SHP77 treated with DMSO at 0.1 percent for 48 hours (cell line): ENCODE measurements around the gene LHX2.
"Not testable (repeated sequence)": the region's sequence is repeated elsewhere in the genome, so short reads cannot be mapped to it uniquely, and the experiment has no call there.

ENCODE experiments used
- DNase-seq: peaks from one replicate; lab custom pipeline; 2025; lab: John Stamatoyannopoulos, UW

The LHX2 gene, protein sequence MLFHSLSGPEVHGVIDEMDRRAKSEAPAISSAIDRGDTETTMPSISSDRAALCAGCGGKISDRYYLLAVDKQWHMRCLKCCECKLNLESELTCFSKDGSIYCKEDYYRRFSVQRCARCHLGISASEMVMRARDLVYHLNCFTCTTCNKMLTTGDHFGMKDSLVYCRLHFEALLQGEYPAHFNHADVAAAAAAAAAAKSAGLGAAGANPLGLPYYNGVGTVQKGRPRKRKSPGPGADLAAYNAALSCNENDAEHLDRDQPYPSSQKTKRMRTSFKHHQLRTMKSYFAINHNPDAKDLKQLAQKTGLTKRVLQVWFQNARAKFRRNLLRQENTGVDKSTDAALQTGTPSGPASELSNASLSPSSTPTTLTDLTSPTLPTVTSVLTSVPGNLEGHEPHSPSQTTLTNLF

DNA sequence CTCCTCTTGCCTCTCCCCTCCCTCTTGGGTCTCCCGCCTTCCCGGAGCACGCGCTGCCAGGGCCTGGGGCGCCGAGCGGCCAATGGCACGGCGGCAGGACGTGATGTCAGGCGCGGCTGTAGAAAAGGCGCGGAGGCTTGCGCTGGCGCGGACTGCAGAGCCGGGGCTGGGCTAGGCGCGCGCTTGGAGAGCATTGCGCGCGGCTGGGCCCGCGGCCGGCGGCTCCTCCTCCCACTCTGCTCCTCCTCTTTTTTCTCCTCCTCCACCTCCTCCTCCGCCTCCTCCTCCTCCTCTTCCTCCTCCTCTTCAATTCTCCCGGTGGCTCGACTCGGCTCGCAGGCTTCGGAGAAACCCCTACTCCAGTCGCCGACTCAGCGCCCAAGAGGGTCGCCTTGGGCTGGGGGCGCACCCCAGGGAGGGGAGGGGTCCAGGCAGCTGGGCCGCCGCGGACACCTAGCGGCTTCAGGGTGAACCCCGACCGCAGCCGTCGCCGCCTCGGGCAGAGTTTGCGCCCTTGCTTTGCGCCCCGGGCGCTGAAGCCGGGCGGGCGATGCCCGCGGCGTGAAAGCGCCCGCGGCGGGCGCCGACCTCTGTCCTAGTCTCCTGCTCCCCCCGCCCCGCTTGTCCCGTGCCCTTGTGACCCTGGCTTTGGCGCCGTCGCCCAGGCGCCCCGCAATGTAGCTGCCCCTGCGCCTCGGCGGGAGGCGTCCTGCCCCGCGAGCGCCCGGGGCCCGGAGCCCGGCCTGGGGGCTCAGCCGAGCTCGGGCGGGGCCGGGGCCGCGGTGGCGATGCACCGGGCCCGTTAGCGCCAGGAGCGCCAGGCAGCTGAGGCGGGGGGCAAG, at the start of gene LHX2:
Gene LHX2, plus strand, starts transcription at position 309 of the 842 bp plus-strand sequence. CDS start 581 bp downstream, outside the sequence.
- peak; percentile 68 for DNase-seq

DNA sequence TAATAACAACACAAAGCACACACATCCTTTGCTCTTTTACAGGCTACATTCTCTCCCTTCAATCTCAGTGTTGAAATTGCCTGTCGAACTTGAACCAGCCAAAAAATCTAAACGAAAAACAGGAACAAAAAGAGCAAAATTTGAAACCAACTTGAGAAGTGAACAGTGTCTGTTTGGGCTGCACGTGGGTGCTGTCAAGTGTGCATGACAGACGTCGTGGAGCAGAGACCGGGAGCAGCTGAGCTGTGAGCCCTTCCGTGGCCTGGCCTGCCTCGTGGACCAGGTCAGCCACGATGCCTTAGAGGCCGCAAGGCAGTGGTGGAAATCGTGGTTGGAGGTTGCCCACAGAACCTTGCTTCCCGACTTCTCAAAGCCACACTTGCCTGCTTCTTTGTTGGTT, 46.8 kb upstream of the LHX2 start:
- DNase-seq, result no peak

DNA sequence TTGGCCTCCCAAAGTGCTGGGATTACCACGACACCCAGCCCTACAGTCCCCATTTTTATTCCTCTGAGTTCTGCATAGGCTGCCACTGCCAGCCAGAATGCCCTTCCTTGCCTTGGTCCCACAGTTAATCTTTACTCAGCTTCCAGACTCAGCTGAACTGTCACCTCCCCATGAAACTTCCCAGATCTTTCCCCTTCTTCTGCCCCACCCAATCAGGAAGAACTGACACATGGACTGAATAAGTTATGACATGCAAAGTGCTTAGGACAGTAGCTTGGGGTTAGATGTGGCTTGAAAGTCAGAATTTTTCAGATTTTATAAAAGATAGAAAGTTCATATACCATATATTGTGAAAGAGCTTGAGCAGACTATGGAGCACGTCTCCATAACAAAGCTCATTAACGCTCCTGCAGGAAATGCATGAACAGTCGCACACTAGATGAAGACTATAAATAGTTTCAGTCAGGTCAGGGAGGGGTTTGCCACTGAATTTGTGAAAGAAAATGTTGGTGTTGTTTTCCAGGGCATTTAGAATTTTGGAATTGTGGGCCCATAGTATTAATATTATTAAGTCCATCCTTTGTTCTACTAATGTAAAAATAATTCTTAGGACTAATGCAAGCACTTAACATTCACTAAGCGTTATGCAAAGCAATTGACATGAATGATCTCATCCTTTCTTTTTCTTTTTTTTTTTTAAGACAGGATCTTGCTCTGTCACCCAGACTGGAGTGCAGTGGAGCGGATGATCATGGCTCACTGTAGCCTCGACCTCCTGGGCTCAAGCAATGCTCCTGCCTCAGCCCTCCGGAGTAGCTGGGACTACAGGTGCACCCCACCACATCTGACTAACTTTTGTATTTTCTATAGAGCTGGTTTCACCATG, 45.5 kb upstream of the LHX2 start:
- no peak for DNase-seq

DNA sequence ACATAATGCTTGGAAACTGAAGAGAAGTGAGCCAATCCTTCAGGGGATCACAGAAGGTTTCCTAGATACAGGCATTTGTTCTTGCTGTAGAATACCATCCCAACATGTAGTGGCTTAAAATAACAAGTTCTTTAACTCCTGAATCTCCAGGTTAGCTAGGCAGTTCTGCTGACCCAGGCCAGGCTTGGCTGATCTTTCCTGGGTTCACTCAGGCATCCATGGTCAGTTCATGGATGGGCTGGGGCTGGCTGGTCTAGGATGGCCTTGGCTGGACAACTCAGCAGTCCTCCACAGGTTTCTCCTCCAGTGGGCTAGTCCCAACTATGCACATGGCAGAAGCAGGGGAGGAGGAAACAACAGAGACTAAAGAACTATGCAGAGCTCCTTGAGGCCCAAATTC, 44.2 kb upstream of the LHX2 start:
- DNase-seq, result no peak

DNA sequence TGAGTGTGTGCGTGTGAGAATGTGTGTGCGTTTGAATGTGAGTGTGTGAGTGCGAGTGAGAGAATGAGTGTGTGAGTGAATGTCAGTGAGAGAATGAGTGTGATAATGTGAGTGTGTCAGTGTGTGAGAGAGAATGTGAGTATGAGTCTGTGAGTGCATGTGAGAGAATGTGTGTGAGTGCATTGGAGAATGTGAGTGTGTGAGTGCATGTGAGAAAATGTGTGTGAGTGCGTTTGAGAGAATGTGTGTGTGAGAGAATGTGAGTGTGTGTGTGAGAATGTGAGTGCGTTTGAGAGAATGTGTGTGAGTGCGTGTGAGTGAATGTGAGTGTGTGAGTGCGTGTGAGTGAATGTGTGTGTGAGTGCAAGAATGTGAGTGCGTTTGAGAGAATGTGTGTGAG, 39.0 kb upstream of the LHX2 start:
- DNase-seq, result no peak

DNA sequence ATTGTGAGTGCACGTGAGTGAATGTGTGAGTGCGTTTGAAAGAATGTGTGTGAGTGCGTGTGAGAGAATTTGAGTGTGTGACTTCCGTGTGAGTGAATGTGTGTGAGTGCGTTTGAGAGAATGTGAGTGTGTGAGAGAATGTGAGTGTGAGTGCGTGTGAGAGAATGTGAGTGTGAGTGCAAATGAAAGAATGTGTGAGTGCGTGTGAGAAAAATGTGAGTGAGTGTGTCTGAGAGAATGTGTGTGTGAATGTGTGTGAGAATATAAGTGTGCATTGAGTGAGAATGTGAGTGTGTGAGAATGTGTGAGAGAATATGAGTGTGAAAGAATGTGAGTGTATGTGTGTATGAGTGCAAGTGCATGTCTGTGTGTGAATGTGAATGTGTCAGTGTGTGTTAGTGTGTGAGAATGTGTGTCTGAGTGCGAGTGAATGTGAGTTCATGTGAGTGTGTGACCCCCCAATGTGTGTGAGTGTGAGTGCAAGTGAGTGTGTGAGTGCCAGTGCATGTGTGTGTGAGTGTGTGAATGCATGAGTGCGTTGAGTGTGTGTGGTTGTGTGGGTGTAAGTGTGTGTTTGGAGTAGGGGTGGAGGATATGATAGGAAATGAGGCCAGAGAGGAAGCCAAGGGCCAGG, 37.9 kb upstream of the LHX2 start:
- DNase-seq, result no peak

GRCh38 chr9:123974471-123974870, 37.1 kb upstream of the LHX2 start:
- DNase-seq, result no peak

GRCh38 chr9:123975871-123976270, 35.7 kb upstream of the LHX2 start:
- no peak for DNase-seq

DNA sequence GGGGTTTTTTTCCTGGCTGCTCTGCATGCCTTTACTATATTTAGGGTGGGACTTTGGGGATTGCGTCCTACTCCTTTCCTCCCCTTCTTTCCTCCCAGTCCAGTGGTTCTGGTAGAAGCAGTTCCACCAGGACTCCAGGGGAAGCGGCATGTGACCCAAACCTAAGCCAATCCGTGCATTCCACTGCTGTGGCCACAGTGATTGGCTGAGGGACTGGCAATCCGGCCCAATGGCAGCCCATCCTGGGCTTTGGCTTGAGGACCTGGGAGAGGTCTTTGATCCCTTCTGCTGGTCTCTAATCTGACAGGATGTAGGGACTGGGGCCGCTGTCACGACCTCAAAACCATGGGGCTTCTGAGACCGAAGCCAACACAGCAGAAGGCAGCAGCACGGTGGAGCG, 35.0 kb upstream of the LHX2 start:
- not testable (repeated sequence) for DNase-seq

GRCh38 chr9:123978981-123979380, 32.6 kb upstream of the LHX2 start:
- DNase-seq, result no peak

DNA sequence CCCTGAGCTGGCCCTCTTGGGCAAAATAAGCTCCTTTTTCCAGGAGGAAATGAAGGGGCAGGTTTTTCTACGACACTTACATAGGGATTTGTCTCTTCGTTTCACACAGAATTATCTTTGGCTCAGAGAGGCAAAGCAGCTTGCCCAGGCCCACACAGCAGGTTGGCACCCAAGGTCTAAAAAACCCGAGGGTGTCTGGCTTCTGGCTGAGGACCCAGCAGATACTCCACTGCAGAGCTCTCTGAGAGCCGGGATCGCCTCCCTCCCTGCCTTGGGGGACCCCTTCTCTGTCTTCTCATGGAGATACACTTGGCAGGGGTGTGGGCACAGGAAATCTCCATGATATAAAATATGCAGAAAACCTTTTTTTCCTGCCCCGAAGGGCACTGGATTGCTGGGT, 29.0 kb upstream of the LHX2 start:
- DNase-seq, result no peak

DNA sequence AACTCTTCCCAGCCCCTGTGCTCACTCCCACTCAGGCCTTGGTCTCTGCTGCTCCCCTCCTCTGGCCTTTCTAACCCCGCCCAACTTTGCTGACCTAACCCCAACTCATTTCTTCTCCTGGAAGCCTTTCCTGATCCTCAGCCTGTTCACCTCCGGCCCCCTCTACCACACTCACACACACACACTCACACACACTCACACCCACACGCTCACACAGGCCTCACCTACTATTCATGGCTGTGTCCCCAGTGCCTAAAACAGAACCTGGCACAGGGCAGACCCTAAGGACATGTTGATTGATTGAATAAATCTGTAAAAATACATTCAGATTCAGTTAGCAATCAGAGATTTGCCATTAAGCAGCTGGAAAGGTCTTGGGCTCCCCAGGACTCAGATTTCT, 28.5 kb upstream of the LHX2 start:
- no peak for DNase-seq

DNA sequence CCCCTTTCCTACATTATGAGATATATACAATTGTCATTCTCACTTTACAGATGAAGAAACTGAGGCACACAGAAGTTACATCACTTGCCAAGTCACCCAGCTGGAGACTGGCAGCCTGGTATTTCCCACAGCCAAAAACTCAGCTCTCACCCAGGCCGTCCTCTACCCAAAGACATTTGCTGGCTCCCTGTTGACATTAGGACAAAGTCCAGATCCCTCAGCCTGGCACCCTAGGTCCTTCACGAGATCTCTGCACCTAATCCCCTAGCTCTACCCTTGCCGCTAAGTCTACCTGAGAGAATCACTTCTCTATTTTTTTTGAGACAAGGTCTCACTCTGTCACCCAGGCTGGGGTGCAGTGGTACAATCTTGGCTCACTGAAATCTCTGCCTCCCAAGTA, 26.8 kb upstream of the LHX2 start:
- no peak for DNase-seq

DNA sequence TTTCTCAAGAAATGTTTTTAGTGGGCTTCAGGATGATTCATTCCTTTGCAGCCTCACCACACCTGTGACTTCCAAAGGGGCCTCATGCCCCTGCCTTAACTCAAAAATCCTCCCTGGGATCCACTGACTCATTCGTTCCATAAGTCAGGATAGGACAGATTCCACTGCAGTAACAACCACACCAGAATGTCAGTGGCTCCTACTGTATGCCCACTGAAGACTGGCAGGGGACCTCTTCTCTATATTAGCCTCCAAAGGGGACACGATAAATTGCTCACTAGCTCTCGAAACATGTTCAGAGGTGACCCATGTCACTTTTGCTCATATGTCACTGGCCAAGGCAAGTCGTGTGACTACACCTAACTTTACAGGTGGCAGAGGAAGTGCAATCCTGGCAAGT, 25.7 kb upstream of the LHX2 start:
- DNase-seq, result no peak

GRCh38 chr9:123990427-123990826, 21.1 kb upstream of the LHX2 start:
- DNase-seq, result no peak

- not testable (repeated sequence) for DNase-seq
Measured at GRCh38 chr9:123992679-123993078, 18.9 kb upstream of the LHX2 start.

GRCh38 chr9:123996731-123997421, 14.7 kb upstream of the LHX2 start:
- no peak for DNase-seq

DNA sequence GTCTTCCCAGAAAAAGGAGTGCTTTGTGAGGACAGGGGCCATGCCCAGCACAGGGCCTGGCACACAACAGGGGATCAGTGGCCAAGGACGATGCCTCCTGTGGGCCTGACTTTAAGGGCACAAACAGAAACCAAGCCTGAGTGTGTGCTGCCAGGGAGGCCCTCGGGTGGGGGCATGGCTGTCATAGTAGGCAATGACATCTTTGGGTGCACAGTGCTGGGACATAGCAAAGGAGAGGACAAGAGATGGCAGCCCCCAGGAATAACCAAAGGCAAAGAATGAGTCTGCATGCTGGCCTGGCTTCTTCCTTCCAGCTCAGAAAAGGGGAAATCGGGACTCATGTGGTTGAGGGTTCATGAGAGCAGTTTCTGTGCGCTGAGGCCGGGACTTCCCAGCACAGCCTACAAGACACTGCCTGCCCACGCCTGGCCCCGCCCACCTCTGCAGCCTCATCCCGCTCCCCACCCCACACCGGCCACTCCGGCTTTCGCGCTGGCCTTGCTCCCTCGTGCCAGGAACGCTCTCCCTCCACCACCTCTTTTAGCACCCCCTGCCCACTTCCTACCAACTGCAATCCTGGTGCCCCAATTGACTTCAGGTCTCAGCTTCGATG, 13.8 kb upstream of the LHX2 start:
- no peak for DNase-seq

- DNase-seq, result no peak
Measured at GRCh38 chr9:123998278-123998925, 13.2 kb upstream of the LHX2 start.

- no peak for DNase-seq
Measured at GRCh38 chr9:123998970-123999621, 12.5 kb upstream of the LHX2 start.
